PC-3 (cell line): ENCODE measurements around the gene GMPPB. TPM values are rescaled to one million over a fixed set of nuclear protein-coding genes. Genes with fewer than 3 reads are reported as not detected.

Experiments used
- ATAC-seq: fragments of 200-7000 bp; cut with Tn5 transposase; 2 replicates; pipeline ENCODE4 v1.9.1; 2020; ENCODE audit warnings: mild to moderate bottlenecking, moderate library complexity
- BruUV-seq: library from RNA; stranded (reverse); fragments of 400-500 nt; replicated peaks from 2 replicates; lab custom pipeline; 2021; lab: Mats Ljungman, UMichigan
- CTCF ChIA-PET: fragments of 300-600 bp; sonication (Branson Sonifier 250); formaldehyde crosslinking; loops from one replicate; lab custom pipeline; 2022; ENCODE audit warnings: antibody characterized with exemption; lab: Charles Lee
- POLR2A ChIA-PET: fragments of 300-600 bp; sonication (Branson Sonifier 250); formaldehyde crosslinking; loops from one replicate; lab custom pipeline; 2022; ENCODE audit warnings: antibody characterized with exemption; ENCODE audit not compliant: unreplicated experiment; lab: Charles Lee
- DNase-seq: peaks from one replicate; pipeline ENCODE4 v3.0.0-alpha.2; 2015
- H2AFZ ChIP-seq: fragments of 300-600 bp; sonication (generic); 2 replicates; pipeline ENCODE4 v1.6.0; 2016; ENCODE audit warnings: antibody characterized with exemption, low read length
- H3F3A ChIP-seq: fragments of 300-600 bp; sonication (generic); one replicate; pipeline ENCODE4 v1.6.0; 2017; ENCODE audit warnings: antibody characterized with exemption, low read length, control low read depth, mild to moderate bottlenecking; ENCODE audit not compliant: unreplicated experiment
- H3K27ac ChIP-seq: fragments of 300-600 bp; sonication (generic); 2 replicates; pipeline ENCODE4 v1.5.1; 2016; ENCODE audit warnings: mild to moderate bottlenecking, low read length
- H3K27me3 ChIP-seq: fragments of 300-600 bp; sonication (generic); 2 replicates; pipeline ENCODE4 v1.6.1; 2016; ENCODE audit warnings: low read length, mixed read lengths
- H3K36me3 ChIP-seq: fragments of 300-600 bp; sonication (generic); 2 replicates; pipeline ENCODE4 v1.6.1; 2016; ENCODE audit warnings: low read depth, mixed run types, low read length, mixed read lengths
- H3K4me1 ChIP-seq: fragments of 300-600 bp; sonication (generic); 2 replicates; pipeline ENCODE4 v1.5.1; 2016; ENCODE audit warnings: low read length; ENCODE audit not compliant: insufficient read depth
- H3K4me2 ChIP-seq: fragments of 300-600 bp; sonication (generic); 2 replicates; pipeline ENCODE4 v1.6.0; 2016; ENCODE audit warnings: low read length
- H3K4me3 ChIP-seq: fragments of 300-600 bp; sonication (generic); 2 replicates; pipeline ENCODE4 v1.5.1; 2016; ENCODE audit warnings: mild to moderate bottlenecking, low read length, mixed read lengths
- H3K79me2 ChIP-seq: fragments of 300-600 bp; sonication (generic); 2 replicates; pipeline ENCODE4 v1.6.1; 2017; ENCODE audit warnings: low read length, mixed read lengths
- H3K9ac ChIP-seq: fragments of 300-600 bp; sonication (generic); 2 replicates; pipeline ENCODE4 v1.6.0; 2016; ENCODE audit warnings: mild to moderate bottlenecking, low read length
- H3K9me2 ChIP-seq: fragments of 300-600 bp; sonication (generic); replicated peaks from 2 replicates; pipeline ENCODE4 v1.6.1; 2016; ENCODE audit warnings: mixed run types, low read length, mixed read lengths
- H3K9me3 ChIP-seq: fragments of 300-600 bp; sonication (generic); 2 replicates; pipeline ENCODE4 v1.6.1; 2016; ENCODE audit warnings: low read length, mixed read lengths
- H4K20me1 ChIP-seq: fragments of 300-600 bp; sonication (generic); 2 replicates; pipeline ENCODE4 v1.6.1; 2016; ENCODE audit warnings: low read length, mixed read lengths
- CTCF ChIP-seq: fragments of 300-600 bp; sonication (generic); conservative IDR thresholded peaks from 2 replicates; pipeline ENCODE4 v1.5.1; 2017; ENCODE audit warnings: antibody characterized with exemption, low read depth, mild to moderate bottlenecking, low read length
- EZH2 ChIP-seq: fragments of 300-600 bp; sonication (generic); IDR thresholded peaks from one replicate; pipeline ENCODE4 v1.6.1; 2017; ENCODE audit warnings: antibody characterized with exemption, mild to moderate bottlenecking, low read length; ENCODE audit not compliant: unreplicated experiment
- EZH2phosphoT487 ChIP-seq: fragments of 300-600 bp; sonication (generic); IDR thresholded peaks from 2 replicates; pipeline ENCODE4 v1.6.1; 2018; ENCODE audit warnings: mild to moderate bottlenecking, antibody characterized with exemption, low read length, borderline replicate concordance
- intact Hi-C: fragments of 100-400 bp; cut with micrococcal nuclease; formaldehyde crosslinking; loops from 2 replicates; pipeline ENCODE4 v1.9.0; 2023
- total RNA-seq: library from RNA; depleted of rRNA; stranded (reverse); fragments of >200 nt; gene quantifications from 2 replicates; pipeline ENCODE4 v1.2.3, GENCODE V29; 2014

The GMPPB gene
- total RNA-seq, 1 experiment from 2014 or later, result 69.5 TPM

DNA sequence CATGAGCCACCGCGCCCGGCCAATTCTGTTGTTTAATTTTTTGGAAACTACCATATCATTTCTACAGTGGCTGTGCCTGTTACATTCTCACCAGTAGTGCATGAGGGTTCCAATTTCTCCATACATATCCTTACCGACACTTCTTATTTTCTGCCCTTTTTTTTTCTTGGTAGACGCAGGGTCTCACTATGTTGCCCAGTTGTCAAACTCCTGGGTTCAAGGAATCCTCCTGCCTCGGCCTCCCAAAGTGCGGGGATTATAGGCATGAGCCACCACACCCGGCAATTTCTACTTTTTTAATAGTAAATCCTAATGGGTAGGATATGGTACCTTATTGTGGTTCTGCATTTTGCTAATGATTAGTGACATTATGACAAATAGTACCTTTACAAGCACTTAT lies 13.9 kb downstream of the GMPPB start:
- POLR2A ChIA-PET, result no interaction called here
- peaks cover 9% of the 10 kb centered on the region; the same call in 1 of the 2 replicates for H3K36me3 ChIP-seq
- H3K4me2 ChIP-seq, result no peak overlapping the region
- H3K4me3 ChIP-seq, result no peak overlapping the region
- ATAC-seq (no peak), DNase-seq (no peak)
- no TSS peak for BruUV-seq
- H3F3A ChIP-seq, result no peaks in the 10 kb centered on the region
- no peaks in the 10 kb centered on the region for H3K79me2 ChIP-seq
- H3K9me2 ChIP-seq, result no peaks in the 10 kb centered on the region
- H3K9me3 ChIP-seq, result no peaks in the 10 kb centered on the region
- CTCF ChIA-PET, result no interaction called here
- H3K27me3 ChIP-seq, result no peaks in the 10 kb centered on the region
- no peak overlapping the region for H3K9ac ChIP-seq
- TF ChIP-seq CTCF, result no peak
- no peaks in the 10 kb centered on the region for H4K20me1 ChIP-seq
- no peaks in the 10 kb centered on the region for H3K4me1 ChIP-seq
- intact Hi-C loops, result no loop called here
- H2AFZ ChIP-seq, result no peak overlapping the region
- H3K27ac ChIP-seq, result no peak overlapping the region

DNA sequence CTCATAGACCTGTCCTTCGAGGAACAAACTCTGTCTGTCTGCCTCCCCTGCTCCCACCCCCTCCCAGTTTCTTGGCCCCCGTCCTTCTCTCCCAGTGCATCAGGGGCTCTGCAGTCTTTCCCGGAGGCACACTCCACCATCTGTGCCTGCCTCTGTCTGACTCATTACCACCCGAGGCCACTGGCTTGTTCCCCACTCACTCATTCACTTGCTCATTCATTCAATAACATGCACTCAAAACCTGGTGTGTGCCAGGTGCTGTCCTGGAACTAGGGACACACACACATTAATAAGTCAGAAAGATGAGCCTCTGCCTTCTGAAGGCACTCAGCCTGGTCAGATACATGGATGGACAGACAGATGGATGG lies 16.7 kb downstream of the GMPPB start:
- Histone ChIP-seq H2AFZ (no peak overlapping the region), H3K36me3 (peaks cover 10% of the 10 kb centered on the region; the same call in 1 of the 2 replicates), H3K4me3 (no peak overlapping the region), H3F3A (no peaks in the 10 kb centered on the region), H3K79me2 (no peaks in the 10 kb centered on the region), H4K20me1 (no peaks in the 10 kb centered on the region), H3K4me2 (no peak overlapping the region), H3K27ac (no peak overlapping the region), H3K27me3 (no peaks in the 10 kb centered on the region), H3K9me3 (no peaks in the 10 kb centered on the region), H3K9me2 (no peaks in the 10 kb centered on the region), H3K4me1 (no peaks in the 10 kb centered on the region), H3K9ac (no peak overlapping the region)
- peak; percentile 33 for ATAC-seq
- no peak for TF ChIP-seq EZH2
- TF ChIP-seq CTCF, result no peak
- no peak for TF ChIP-seq EZH2phosphoT487
- DNase-seq, result peak; percentile 47
- BruUV-seq, result no TSS peak
- ChIA-PET CTCF (no interaction called here), POLR2A (no interaction called here)
- intact Hi-C loops, result no loop called here

- Histone ChIP-seq H3K36me3 (peaks cover 10% of the 10 kb centered on the region; the same call in 1 of the 2 replicates), H3K9me3 (no peaks in the 10 kb centered on the region), H3K4me2 (no peak overlapping the region), H3F3A (no peaks in the 10 kb centered on the region), H3K9me2 (no peaks in the 10 kb centered on the region), H3K4me1 (no peaks in the 10 kb centered on the region), H3K27ac (no peak overlapping the region), H3K4me3 (no peak overlapping the region), H3K9ac (no peak overlapping the region), H3K27me3 (no peaks in the 10 kb centered on the region), H4K20me1 (no peaks in the 10 kb centered on the region), H3K79me2 (no peaks in the 10 kb centered on the region), H2AFZ (no peak overlapping the region)
- CTCF ChIA-PET, result interaction anchor here (0.6 kb wide), 1 partner anchor 169 kb away, joined by 3 read pairs; no protein-coding TSS in a partner anchor
- intact Hi-C loops, result no loop called here
- no peak for ATAC-seq
- no peak for TF ChIP-seq EZH2phosphoT487
- 0 out of 2 replicates have a peak, but pooled peaks have one; percentile 13 for TF ChIP-seq CTCF
- TF ChIP-seq EZH2, result no peak
- POLR2A ChIA-PET, result no interaction called here
- no TSS peak for BruUV-seq
- DNase-seq, result no peak
These were observed 17.2 kb downstream of the GMPPB start for GRCh38 chr3:49706456-49707112.
